Lower leg skin (tissue), 3 donors: ENCODE data around the gene OTUD5.

Experiments used
- POLR2A ChIP-seq, 2 donors: fragments of 450-650 bp; IDR thresholded peaks; one replicate each; pipeline ENCODE4 v1.6.1; 2016 to 2017; ENCODE audit warnings: antibody characterized with exemption in 2 of 2, mild to moderate bottlenecking in 1 of 2, moderate library complexity in 1 of 2
- TF ChIP-seq, protein P1 (sequence below), 3 donors: fragments of 450-650 bp; IDR thresholded peaks; one replicate each; pipeline ENCODE4 v1.5.1; 2016; ENCODE audit warnings: antibody characterized with exemption in 3 of 3, mild to moderate bottlenecking in 3 of 3, moderate library complexity in 2 of 3

DNA sequence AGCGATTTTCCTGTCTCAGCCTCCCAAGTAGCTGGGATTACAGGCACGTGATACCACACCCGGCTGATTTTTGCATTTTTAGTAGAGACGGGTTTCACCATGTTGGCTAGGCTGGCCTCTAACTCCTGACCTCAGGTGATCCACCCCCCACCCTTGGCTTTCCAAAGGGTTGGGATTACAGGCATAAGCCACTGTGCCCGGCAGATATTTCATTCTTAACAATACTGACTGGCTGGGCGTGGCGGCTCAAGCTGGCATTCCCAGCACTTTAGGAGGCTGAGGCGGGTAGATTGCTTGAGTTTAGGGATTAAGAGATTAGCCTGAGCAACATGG, 58.4 kb downstream of the OTUD5 start:
- TF ChIP-seq, protein P1, sequence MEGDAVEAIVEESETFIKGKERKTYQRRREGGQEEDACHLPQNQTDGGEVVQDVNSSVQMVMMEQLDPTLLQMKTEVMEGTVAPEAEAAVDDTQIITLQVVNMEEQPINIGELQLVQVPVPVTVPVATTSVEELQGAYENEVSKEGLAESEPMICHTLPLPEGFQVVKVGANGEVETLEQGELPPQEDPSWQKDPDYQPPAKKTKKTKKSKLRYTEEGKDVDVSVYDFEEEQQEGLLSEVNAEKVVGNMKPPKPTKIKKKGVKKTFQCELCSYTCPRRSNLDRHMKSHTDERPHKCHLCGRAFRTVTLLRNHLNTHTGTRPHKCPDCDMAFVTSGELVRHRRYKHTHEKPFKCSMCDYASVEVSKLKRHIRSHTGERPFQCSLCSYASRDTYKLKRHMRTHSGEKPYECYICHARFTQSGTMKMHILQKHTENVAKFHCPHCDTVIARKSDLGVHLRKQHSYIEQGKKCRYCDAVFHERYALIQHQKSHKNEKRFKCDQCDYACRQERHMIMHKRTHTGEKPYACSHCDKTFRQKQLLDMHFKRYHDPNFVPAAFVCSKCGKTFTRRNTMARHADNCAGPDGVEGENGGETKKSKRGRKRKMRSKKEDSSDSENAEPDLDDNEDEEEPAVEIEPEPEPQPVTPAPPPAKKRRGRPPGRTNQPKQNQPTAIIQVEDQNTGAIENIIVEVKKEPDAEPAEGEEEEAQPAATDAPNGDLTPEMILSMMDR (IDR thresholded peaks at IDR 0.05): no peak
- TF ChIP-seq POLR2A (IDR thresholded peaks at IDR 0.05): no peak
